GM12872 (cell line): ENCODE data around the gene EIF2S1.

Source experiments
- TF ChIP-seq, protein P1 (sequence below): IDR thresholded peaks from 3 replicates; pipeline ENCODE4 v1.5.1; 2011; ENCODE audit warnings: low read depth, mild to moderate bottlenecking, low read length, moderate library complexity; ENCODE audit not compliant: insufficient read depth

The EIF2S1 gene

GRCh38 chr14:67425608-67426007, 65.5 kb downstream of the EIF2S1 start:
- TF ChIP-seq, protein P1, sequence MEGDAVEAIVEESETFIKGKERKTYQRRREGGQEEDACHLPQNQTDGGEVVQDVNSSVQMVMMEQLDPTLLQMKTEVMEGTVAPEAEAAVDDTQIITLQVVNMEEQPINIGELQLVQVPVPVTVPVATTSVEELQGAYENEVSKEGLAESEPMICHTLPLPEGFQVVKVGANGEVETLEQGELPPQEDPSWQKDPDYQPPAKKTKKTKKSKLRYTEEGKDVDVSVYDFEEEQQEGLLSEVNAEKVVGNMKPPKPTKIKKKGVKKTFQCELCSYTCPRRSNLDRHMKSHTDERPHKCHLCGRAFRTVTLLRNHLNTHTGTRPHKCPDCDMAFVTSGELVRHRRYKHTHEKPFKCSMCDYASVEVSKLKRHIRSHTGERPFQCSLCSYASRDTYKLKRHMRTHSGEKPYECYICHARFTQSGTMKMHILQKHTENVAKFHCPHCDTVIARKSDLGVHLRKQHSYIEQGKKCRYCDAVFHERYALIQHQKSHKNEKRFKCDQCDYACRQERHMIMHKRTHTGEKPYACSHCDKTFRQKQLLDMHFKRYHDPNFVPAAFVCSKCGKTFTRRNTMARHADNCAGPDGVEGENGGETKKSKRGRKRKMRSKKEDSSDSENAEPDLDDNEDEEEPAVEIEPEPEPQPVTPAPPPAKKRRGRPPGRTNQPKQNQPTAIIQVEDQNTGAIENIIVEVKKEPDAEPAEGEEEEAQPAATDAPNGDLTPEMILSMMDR, result no peak

DNA sequence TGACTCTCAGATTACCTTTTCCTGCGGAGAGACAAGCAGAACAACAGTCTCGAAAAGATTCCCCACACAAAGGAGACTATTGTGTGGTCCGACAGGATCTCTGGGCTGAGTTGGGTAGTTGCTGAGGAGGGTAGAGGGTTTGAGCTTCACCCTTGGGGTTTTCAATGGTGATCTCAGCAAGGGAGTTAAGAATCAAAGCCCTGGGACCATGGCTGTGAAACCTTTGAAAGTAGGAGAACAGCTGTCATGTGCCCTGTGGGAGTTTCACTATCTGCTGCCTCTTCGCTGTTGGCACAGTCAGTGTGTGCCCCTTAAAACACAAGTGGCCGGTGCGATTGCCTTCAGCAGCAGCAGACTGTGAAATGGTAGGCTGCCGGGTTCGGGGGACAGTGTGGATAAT, 66.0 kb downstream of the EIF2S1 start:
- TF ChIP-seq, protein P1, result no peak

DNA sequence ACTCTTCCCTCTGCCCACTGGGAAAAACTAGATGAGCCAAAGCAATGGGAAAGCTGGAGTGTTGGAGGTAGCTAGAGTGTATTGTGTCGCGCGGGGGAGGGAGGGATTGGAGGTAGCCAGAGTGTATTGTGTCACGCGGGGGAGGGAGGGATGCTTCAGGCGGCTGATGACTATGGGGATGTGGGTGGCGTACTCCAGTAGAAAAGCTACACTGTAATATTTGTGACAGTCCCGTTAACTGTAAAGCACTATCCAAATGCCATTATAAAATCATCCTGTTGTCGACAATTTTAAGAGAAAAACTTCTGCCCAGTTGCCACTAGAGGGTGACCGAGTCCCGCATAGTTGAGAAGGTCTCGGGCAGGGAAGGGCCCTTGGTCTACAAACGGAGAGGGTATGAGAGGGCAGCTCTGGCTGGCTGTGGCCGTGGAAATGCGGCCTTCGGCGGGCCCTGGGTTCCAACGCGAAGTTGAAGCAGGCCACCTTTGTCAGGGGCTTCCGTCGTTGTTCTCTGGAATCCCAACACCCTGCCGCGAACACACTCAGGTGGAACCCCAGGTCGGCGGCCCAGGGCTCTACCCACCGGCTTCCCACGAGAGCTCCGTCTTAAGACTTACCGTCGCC, 67.0 kb downstream of the EIF2S1 start:
- TF ChIP-seq, protein P1, result peak; percentile 84

GRCh38 chr14:67428501-67429031, 68.4 kb downstream of the EIF2S1 start:
- TF ChIP-seq, protein P1, result no peak

DNA sequence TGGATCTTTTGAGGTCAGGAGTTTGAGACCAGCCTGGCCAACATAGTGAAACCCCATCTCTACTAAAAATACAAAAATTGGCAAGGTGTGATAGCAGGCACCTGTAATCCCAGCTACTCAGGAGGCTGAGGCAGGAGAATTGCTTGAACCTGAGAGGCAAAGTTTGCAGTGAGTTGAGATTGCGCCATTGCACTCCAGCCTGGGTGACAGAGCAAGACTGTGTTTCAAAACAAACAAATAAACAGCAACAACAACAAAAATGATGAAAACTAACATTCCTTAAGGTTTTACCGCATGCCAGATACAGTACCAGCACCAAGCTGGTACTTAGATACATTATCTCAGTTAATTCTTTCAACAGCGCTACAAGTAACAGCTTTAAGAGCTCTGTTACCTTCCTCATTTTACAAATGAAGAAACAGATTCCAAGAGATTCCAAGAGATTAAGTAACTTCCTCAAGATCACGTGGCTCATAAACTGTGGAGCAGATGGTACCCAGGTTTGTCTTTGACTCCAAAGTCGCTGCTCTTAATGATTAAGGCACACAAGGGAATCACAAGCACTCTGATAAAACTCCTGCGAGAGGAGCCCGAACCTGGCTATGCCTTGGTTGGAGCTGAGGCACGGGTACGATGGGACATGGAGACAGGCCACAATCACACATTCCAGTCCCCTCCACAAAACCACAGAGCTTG, 69.5 kb downstream of the EIF2S1 start:
- TF ChIP-seq, protein P1, result no peak

DNA sequence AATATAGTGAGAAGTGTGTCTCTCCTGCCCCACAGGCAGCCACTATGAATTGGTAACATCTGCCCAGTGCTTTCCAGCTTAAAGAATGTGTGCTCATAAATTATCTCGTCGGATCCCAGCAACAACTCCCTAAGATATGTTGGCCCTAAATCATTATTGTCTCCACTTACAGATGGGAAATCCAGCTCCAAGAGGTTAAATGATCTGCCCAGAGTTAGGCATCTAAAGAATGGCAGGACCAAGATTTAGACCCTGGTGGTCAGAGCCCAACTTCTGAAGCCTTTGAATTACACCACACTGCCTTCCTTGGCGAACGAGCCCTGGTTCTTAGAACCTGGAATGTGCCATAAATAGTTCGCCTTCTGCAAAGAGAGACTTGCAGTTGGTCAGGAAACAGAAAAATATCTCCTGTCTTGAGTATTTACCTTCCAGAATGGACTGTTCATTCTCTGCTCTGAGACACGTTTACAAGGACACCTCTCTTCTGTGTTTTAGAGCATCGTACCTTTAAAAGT, 72.0 kb downstream of the EIF2S1 start:
- TF ChIP-seq, protein P1, result no peak

DNA sequence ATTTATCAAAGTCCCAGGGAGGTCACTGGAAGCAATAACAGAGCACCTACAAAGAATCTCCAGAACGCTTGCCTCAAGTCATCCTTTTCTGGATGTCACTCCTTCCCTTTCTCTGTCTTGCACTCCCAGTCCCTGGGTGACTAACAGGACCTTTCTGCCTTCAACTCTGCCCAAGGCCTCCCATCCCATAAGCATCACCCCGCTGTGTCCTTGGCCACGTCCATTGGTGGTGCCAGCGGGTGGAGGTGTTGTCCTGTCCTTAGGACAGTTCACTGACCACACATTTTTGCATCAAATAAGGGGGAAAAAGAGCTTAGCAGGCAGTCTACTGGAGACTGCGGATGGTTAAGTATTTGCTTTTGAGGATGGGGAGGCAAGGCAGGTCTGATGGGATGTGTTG, 75.5 kb downstream of the EIF2S1 start:
- TF ChIP-seq, protein P1, result no peak
